ENCODE measurements around the gene RDH13.

The RDH13 gene

DNA sequence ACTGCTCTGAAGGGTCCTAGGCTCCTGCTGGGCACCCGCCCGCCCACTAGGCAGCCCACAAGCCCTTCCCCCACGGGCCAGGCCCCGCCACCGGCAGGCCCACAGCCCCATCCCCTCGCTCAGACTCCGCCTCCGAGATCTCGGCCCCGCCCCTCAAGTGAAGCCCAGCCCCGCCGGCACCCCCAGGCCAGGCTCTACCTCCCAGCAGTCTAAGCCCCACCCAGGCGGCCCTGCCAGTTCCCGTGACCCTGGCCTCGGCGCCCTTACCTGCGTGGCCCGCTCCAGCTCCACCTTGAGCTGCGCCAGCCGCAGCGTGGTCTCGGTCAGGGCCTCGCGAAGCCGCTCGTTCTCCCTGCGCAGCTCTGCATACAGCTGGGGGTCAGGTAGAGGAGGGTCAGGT lies 29.0 kb upstream of the RDH13 start:
- no peak for DNase-seq

DNA sequence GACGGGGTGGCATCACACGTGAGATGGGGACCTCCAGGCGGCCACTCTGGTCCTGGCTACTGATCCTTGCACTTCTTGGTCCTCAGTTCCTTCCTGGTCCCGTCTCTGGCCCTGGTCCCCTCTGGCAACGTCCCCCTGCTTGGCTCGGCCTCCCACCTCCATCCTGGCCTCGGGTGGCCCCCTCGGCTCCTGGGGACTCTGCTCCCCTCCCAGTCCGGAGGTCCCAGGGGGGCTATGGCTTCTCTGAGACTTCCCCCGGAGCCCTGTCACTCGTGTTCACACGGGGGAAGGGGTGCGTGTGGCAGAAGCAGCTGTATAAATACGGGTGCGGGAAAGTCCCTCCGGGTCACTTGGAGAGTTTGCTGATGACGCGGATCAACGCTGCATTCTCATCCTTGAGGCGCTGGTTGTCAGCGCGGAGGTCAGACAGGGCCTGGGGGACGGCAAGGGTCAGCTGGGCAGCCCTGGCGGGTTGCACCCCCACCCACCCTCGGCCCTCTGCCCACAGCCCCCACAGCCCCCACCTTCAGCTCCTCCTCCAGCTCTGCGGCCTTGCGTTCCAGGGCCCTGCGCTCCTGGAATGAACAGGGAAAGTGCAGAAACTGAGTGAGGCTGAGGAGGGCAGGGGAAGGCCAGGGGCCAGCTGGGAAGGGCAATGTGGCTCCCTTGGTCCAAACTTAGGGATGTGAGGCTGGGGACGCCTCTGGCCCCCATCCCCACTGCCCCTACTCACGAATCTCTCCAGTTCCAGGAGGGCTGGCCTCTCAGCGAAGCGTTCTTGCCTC lies 28.4 kb upstream of the RDH13 start:
- DNase-seq, result no peak

DNA sequence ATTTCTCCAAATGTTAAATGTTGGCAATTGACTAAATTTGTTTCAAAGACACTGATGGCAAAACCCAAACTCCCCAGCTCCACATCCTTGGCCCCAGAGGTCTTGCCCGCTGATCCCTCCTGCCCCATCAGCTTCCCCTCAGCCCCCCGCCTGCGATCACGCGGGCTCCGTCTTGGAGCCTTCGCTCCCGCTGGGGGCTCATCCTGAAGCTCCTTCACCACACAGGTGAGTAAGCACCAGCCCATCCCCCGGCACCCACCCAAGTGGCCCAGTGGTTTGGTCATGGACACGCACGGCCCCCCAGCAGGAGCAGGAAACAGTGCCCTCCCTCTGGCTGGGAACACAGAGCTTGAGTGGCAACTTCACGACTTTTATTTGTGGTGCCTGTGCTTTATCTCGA lies 27.6 kb upstream of the RDH13 start:
- no peak for DNase-seq

DNA sequence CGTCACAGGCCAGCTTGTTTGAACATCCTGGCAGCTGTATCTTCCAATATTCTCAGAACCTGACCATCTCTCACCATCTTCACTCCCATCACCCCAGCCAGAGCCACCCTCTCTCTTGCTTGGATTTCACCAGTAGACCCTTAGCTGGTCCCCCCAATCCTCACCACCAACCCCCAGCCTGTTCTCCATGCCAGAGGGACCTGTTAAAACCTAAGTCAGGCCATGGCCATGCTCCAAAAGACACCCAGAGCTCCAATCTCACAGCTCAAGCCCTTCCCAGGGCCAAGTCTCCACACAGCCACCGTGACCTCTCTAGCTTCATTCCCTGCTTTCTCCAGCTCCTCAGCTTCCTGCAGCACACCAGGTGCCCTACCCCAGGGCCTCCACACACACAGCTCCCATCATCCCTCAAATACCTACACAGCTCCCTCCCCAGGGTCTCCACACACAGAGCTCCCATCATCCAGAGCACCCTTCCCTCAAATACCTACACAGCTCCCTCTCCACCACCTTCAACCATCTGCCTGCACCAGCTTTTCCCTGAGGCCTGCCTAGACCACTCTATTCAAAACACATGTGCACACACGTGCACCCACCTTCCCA lies 26.5 kb upstream of the RDH13 start:
- DNase-seq, result no peak

DNA sequence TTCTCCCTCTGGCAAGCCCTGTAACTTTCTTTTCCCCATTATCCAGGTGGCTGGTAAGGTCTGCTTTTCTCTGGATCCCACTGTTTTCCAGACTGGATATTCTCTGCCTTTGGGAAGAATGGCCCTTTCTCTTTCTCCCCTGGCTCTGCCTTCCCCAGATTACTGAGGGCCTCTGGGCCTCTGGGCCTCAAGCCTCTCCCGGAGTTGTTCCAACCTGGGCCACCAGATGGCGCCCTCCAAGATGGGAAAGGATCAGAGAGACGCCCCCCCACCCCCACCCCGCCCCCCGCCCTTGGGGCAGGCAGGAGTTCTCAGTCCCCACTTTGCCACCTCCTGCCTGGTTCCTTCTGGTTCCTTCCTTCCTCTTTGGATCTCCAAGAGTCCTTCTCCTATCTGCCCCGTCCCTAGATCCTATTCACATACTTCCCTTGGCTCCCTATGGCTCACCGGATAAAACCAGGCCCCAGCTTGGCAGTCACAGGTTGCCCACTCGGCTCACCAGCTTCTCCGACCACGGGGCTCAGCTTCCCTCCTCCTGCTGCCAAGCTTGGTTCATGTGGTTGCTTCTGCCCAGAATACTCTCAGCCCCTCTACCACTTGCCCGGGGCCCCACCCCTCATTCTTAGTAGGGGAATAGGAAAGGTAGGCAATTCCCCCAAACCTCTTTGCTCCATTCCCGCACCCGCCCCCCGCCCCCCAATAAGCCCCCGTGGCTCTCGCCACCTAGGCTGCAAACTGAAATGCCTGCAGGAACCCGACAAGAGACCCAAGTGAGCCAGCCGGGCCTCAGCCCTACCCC lies 25.8 kb upstream of the RDH13 start:
- DNase-seq, result peak; percentile 62

DNA sequence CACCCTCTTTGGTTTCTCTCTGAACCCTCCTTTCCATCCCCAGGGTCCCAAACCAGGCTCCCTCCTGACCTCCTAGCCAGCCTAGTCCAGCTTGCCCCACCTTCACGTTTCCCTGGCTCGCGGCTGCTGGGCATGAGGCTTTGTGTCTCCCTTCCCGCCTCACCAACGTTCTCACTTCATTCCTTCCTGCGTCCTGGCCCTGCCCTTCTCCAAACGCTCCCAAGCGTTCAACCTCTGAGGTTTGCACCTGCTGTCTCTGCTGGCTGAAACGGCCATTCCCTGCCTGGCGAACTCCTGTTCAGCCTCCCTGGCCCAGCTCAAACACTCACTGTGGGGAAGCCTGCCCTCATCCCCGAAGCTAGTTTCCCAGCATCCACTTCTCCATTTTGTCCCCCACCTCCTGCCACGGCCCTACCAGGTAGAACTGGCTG lies 25.1 kb upstream of the RDH13 start:
- no peak for DNase-seq

DNA sequence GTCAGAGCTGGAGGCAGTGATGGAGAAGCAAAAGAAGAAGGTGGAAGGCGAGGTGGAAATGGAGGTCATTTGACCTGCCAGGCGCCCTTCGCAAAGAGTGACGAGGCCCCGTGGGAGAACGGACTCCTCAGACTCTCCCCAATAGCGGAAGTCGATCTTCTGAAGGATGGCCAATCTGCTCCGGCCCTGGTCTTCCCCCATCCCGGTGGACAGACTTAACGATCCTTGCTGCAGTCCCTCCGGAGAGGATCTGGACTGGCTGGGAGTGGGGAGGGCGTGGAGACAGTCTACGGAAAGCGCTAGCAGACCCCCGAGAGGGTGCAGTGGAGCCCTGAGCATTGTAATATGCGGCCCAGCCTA lies 24.6 kb upstream of the RDH13 start:
- DNase-seq, result no peak

DNA sequence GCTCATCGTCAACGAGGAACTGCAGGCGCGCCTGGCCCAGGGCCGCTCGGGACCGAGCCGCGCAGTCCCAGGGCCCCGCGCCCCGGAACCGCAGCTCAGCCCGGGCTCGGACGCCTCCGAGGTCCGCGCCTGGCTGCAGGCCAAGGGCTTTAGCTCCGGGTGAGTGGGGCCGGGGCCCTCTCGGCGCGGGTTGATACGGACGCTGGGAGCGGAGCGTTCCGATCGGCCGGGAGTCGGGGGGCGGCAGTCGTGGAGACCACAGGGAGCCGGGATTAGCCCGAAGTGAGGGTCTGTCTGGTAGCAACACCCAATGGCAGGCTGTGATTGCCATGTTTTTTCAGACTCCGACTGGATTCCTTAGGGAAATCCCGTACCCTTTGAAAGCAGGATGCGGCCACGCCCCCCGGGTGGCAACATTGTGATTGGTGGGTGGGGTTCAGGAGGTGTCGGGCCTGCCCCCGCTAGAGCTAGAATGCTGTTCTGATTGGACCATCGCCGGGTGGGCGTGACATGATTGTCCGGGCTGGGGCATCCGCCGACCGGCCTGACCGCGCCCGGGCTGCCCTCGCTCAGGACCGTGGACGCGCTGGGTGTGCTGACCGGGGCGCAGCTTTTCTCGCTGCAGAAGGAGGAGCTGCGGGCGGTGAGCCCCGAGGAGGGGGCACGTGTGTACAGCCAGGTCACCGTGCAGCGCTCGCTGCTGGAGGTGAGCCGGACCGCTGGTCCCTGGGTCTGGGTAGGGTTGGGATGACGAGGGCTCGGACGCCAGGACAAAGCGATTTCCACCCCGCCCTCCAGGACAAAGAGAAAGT lies 24.0 kb upstream of the RDH13 start:
- DNase-seq, result peak; percentile 29

DNA sequence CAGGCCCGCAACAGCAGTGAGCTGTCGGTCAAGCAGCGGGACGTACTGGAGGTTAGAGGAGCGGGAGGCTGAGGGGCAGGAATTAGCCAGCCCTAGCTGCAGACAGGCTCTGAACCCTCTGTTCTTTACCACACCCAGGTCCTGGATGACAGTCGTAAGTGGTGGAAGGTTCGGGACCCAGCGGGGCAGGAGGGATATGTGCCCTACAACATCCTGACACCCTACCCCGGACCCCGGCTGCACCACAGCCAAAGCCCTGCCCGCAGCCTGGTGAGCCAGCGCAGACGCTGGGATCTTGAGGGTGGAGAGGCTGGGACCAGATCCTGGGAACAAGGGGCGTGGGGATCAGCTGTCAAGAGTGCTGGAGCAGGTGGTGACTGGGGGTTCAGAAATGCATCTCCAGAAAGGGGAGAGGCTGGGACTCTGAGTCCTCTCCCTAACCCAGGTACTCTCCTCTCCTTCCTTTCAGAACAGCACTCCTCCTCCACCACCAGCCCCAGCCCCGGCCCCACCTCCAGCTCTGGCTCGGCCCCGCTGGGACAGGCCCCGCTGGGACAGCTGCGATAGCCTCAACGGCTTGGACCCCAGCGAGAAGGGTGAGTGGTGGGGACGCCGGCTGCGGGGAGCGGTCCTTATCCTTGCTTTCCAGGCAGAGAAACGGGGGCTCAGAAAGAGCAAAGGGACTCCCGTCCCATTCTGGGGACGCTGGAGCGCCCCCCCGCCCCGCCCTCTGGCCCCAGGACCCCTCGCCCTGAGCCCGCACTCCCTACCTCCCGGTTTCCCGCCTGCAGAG lies 23.2 kb upstream of the RDH13 start:
- no peak for DNase-seq

DNA sequence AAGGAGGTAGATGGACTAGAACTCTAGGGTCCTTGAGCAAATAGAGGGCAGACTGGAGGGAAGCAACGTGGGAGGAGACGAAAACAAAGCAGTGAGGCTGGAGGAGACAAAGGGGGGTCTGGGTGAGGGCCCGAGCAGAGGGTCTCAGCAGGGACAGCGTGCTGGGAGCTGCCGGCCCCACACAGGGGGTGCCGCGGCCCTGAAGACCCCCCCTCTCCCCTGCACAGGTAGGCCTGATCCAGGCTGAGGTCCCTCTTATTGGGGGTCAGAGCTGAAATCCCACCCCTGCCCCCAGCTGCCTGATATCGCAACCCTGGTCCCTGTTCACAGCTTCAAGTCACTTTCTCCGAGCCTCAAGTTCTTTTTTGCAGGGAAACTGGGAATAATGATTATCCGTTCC lies 21.5 kb upstream of the RDH13 start:
- no peak for DNase-seq

DNA sequence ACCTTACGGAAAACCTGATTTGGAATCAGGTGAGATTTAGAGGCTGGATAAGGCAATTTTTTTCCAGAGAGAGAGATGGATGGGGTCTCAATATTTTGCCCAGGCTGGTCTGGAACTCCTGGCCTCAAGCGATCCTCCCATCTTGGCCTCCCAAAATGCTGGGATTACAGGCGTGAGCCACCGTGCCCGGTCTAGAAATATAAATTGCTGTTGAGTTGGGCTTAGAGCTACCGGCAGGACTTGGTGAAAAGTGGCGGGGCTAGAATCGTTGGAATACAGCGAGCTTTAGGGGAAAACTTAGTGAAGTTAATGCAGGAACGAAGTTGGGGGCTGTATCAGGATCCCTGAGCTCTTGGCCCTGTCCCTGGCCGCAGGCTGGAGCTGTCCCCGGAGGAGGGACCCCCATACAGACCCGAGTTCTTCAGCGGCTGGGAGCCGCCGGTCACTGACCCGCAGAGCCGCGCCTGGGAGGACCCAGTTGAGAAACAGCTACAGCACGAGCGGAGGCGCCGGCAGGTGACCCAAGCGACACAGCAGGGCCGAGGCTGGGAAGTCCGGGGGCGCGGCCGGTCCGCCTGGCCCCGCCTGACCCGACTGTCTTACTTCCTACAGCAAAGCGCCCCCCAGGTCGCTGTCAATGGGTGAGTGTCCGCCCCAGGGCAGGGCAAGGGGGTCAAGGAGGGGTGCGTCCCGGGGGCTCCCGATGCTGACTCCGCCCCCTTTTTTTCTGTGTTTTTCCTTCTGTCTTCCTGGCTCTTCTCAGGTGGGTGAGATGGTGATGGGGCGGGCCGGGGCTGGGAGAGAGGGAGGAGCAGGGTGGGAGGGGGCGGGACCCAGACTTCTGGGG lies 20.3 kb upstream of the RDH13 start:
- no peak for DNase-seq

DNA sequence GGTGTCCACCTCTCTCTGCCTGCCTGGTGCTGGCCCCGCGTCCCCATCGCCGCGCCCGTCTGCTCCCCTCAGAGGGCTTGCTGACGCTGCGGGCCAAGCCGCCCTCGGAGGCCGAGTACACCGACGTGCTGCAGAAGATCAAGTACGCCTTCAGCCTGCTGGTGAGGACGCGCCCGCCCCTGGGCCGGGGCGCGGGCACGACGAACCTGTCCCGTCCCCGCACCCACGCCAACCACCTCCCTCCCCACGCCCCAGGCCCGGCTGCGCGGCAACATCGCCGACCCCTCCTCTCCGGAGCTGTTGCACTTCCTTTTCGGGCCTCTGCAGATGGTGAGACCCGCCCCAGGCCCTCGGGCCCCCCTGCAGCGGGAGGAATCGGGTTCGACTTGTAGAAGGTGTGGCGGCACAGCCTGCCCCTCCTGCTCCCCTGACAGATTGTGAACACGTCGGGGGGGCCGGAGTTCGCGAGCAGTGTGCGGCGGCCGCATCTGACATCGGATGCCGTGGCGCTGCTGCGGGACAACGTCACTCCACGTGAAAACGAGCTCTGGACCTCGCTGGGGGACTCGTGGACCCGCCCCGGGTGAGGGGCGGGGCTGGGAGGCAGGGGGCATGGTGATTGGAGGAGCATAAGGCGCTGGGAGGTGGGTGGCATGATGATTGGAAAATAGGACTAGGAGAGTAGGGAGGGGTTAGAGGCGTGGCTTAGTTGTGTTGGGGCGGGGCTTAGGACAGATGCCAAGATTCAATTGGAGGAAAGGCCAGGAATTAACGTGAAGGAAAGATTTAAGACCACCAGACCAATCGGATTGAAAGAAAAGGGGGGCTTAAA lies 19.3 kb upstream of the RDH13 start:
- peak; percentile 28 for DNase-seq

DNA sequence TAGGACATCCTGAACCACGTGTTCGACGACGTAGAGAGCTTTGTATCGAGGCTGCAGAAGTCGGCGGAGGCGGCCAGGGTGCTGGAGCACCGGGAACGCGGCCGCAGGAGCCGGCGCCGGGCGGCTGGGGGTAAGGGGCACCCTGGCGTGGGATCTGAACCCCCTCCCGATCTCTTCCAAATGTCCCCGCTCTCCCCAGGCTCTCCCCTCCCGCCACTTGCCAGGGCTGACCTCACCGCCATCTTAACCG lies 18.7 kb upstream of the RDH13 start:
- no peak for DNase-seq

DNA sequence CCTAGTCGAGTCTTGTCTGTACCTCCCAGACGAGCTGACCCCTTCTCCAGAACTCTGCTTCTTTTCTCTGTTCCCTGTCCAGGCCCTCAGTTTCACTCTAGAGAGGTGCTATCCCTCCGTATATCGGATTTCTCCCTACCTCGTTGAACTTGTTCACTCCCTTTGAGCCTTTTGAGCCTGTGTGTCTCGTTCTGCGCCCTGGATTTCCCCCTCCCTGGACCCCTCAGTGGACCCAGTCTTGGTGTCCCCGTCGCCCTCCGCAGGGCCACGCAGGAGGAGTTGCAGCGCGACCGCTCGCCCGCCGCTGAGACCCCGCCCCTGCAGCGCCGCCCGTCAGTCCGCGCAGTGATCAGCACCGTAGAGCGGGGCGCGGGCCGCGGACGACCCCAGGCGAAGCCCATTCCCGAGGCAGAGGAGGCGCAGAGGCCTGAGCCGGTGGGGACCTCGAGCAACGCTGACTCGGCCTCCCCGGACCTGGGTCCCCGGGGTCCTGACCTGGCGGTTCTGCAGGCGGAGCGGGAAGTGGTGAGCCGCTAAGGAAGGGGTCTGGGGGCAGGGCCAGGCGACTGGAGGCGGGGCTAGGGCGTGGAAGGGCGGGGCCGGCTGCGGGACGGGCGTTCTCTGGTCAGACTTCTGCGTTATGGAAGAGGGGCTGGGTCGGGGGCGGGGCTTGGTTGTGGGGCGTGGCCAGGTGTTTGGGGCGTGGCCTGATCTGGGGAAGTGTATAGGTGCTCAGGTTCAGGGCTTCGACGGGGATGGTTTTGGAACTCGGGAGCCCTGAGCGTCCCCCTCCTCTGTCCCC lies 18.2 kb upstream of the RDH13 start:
- peak; percentile 86 for DNase-seq

DNA sequence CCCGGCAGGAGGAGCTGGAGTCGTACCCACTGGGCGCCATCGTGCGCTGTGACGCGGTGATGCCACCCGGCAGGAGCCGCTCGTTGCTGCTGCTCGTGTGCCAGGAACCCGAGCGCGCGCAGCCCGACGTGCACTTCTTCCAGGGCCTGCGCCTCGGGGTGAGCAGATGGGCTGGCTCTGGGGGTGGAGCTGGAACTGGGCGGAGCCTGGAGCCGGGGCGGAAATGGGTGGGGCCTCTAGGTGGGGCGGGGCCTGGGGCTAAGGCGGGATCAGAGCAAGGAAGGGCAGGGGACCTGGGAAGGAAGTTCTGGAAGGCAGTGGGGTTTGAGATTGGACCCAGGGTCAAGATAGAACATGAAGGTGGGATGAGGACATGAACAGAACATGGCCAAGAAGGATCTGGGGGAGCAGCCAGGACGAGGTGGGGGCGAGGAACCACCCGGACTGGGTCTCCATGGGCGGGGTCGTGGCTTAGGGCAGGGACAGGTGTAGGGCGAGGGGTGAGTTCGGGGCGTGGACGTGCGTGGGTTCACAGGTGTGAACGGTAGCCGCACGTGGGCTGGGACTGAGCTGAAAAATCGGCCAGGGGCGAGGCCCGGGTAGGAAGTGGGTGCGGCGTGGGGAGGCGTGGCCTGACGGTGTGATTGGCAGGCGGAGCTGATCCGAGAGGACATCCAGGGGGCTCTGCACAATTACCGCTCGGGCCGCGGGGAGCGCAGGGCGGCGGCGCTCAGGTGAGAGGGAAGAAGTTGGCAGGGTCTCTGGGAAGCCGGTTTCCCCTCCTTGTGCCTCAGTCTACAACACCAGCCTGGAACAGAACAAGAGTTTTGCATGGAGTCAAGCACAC lies 17.4 kb upstream of the RDH13 start:
- peak; percentile 42 for DNase-seq

DNA sequence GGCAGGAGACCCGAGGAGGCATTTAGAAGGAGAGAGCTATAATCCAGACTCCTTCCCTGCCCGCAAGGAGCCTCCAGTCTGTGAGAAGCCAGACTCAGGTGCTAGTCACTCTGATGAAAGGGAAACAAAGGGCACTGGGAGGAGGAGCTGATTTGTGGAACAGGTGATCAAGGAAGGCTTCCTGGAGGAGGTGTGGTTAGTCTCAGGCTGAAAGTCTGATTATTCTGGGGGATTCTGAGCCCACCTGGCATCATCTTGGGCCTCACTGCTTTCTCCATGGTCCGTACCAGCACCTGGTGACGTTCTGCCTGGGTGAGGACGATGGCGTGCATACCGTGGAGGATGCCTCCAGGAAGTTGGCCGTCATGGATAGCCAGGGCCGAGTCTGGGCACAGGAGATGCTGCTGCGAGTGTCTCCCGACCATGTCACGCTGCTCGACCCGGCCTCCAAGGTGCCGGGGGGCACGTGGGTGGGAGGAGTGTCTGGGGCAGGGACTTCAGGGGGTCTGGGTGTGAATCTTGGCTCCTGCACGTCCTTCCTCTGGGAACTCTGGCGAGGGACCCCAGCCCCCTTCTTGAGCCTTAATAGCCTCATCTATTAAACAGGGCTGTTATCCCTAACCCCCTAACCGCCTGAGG lies 16.6 kb upstream of the RDH13 start:
- no peak for DNase-seq

DNA sequence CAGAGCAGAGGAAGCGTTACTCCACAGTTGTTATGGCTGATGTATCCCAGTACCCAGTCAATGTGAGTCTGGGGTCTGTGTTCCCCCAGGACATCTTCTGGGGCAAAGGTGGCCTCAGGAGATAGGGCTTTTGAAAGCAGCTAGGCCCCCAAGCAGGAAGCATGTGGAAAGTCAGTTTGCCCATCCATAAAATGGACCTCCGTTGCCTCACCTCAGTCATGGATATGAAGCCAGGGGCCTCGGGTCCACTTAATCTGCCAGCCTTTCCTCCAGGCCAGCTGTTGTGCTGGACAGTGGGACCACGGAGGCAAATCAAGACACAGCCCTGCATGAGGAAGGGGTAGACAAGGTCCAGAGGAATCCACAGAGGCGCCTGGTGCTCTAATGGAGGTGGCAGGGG lies 16.0 kb upstream of the RDH13 start:
- no peak for DNase-seq

DNA sequence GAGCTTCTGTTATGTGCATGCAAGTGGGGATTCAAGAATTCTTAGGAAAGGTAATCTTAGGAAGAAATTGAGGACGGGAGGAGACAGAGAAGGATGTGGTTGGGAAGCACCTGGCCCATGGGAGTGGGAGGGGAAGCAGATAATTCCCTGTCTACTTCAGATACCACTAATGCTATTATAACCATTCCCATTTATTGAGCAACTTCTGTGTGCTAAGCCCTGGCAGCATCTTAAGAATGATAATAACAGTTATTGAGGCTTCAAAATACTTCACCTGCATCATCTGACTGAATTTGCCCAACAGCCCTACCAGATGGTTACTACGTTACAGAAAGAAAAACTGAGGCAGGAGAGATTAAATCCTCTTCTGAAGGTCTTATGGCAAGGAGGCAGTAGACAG lies 14.2 kb upstream of the RDH13 start:
- no peak for DNase-seq
